Activated CD4-positive, alpha-beta T cell treated with anti-CD3 and anti-CD28 coated beads for 36 hours (primary cell): ENCODE results near the gene TMEM94. TPM values are rescaled to one million over a fixed set of nuclear protein-coding genes. Genes with fewer than 3 reads are reported as not detected.
"Not testable (repeated sequence)": the region's sequence is repeated elsewhere in the genome, so short reads cannot be mapped to it uniquely, and the experiment has no call there.

Experiments used
- ATAC-seq: fragments of 200-7000 bp; cut with Tn5 transposase; one replicate; pipeline ENCODE4 v1.10.0; 2021; ENCODE audit warnings: mild to moderate bottlenecking, moderate library complexity
- CTCF ChIA-PET: fragments of 350-600 bp; sonication (Branson Sonifier 250); formaldehyde crosslinking; loops from one replicate; lab custom pipeline; 2021; ENCODE audit warnings: antibody characterized with exemption; lab: Charles Lee
- POLR2A ChIA-PET: fragments of 350-600 bp; sonication (Branson Sonifier 250); formaldehyde crosslinking; loops from one replicate; lab custom pipeline; 2021; ENCODE audit warnings: antibody characterized with exemption, inconsistent platforms; lab: Charles Lee
- DNase-seq: peaks from one replicate; pipeline ENCODE4 v3.0.0-alpha.2; 2020
- H3K27ac Mint-ChIP-seq: one replicate; pipeline ENCODE4 v1.8.0; 2021; ENCODE audit warnings: mixed read lengths
- H3K27me3 Mint-ChIP-seq: one replicate; pipeline ENCODE4 v1.8.0; 2021; ENCODE audit warnings: mixed read lengths
- H3K36me3 Mint-ChIP-seq: one replicate; pipeline ENCODE4 v1.8.0; 2021; ENCODE audit warnings: low read depth, mixed read lengths
- H3K4me1 Mint-ChIP-seq: one replicate; pipeline ENCODE4 v1.8.0; 2021; ENCODE audit warnings: mixed read lengths
- H3K4me3 Mint-ChIP-seq: one replicate; pipeline ENCODE4 v1.8.0; 2021; ENCODE audit warnings: mild to moderate bottlenecking, moderate library complexity, mixed read lengths
- H3K9me3 Mint-ChIP-seq: one replicate; pipeline ENCODE4 v1.8.0; 2021; ENCODE audit warnings: low read depth, mixed read lengths
- intact Hi-C, 2 experiments: fragments of 100-400 bp; cut with DNase I in 1 of 2; cut with micrococcal nuclease in 1 of 2; formaldehyde crosslinking; loops; one replicate each; pipeline versions ENCODE4 v1.14.2 to v1.15.1; 2022 to 2024; cut with DNase I, micrococcal nuclease
- total RNA-seq, 2 experiments: library from RNA; stranded (reverse); gene quantifications; one replicate each; pipeline ENCODE4 v1.2.3, GENCODE V29; 2021

The TMEM94 gene
- total RNA-seq, 2 experiments from 2014 or later, result 51.4 to 62.5 TPM

DNA sequence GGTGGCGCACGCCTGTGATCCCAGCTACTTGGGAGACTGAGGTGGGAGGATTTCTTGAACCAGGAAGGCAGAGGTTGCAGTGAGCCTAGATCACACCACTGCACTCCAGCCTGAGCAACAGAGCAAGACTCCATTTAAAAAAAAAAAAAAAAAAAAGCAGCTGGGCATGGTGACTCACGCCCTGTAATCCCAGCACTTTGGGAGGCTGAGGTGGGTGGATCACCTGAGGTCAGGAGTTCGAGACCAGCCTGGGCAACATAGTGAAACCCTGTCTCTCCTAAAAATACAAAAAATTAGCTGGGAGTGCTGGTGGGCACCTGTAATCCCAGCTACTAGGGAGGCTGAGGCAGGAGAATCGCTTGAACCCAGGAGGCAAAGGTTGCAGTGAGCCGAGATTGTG lies 10.5 kb upstream of the TMEM94 start:
- H3K27me3 Mint-ChIP-seq, H3K4me3 Mint-ChIP-seq, H3K27ac Mint-ChIP-seq, H3K4me1 Mint-ChIP-seq, H3K36me3 Mint-ChIP-seq, intact Hi-C loops, ATAC-seq, POLR2A ChIA-PET, DNase-seq, H3K9me3 Mint-ChIP-seq: not testable (repeated sequence)
- CTCF ChIA-PET, result interaction anchor here (0.8 kb wide), 1 partner anchor 21 kb away, joined by 3 read pairs; no protein-coding TSS in a partner anchor

DNA sequence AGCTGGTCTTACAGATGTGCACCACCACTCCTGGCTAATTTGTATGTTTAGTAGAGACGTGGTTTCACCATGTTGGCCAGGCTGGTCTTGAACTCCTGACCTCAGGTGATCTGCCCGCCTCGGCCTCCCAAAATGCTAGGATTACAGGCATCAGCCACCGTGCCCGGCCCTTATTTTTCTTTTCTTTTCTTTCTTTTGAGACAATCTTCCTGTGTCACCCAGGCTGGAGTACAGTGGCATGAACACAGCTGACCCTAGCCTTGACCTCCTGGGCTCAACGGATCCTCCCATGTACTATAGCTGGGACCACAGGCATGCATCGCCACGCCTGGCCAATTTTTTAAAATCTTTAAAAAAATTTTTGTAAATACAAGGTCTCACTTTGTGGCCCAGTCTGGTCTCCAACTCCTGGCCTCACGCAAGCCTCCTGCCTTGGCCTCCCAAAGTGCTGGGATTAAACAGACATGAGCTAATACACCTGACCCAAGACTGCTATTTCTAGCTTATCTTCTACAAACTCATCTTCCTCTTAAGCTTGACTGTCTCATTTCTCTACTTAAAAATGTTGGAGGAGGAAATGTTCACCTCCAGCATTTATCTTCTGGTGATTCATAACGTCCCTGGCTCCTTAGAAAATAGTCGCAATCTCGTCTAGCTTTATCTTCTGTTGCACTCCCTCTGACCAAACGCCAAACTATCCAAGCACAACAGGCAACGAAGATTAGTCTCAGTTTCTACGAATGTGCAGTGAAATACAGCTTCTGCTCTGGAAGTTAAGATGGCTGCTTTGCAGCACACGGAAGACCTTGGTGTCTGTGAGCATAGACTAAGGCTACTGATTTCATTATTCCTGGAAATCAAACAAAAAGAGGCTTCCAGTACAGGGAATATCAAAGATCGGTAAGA lies 8.2 kb upstream of the TMEM94 start:
- intact Hi-C loops, result no loop called here
- H3K36me3 Mint-ChIP-seq, result no peaks in the 10 kb centered on the region
- no peak overlapping the region for H3K4me3 Mint-ChIP-seq
- H3K4me1 Mint-ChIP-seq, result no peaks in the 10 kb centered on the region
- ChIA-PET POLR2A (interaction anchor here (1.1 kb wide), 1 partner anchor 8 kb away, joined by 5 read pairs; the partner anchor contains the start of gene TMEM94), CTCF (interaction anchor here (0.6 to 1.5 kb wide), 3 partner anchors 25 to 344 kb away, joined by 3 read pairs; no protein-coding TSS in a partner anchor)
- no peaks in the 10 kb centered on the region for H3K9me3 Mint-ChIP-seq
- H3K27ac Mint-ChIP-seq, result no peak overlapping the region
- ATAC-seq, result no peak
- H3K27me3 Mint-ChIP-seq, result no peaks in the 10 kb centered on the region
- no peak for DNase-seq

DNA sequence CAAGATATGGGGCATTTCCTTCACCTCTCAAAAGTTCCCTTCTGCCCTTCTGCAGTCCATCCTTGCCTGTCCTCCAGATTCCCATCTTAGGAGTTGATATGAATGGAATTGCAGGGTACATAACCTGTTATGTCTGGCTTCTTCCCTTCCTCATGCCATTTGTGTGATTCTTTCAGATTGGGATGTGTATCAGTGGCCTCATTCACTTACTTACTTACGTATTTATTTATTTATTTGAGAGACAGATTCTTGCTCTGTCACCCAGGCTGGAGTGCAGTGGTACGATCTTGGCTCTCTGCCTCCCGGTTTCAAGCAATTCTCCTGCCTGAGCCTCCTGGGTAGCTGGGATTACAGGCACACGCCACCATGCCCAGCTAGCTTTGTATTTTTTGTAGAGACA lies 6.2 kb upstream of the TMEM94 start:
- Mint-ChIP-seq H3K4me1 (no peaks in the 10 kb centered on the region), H3K4me3 (no peak overlapping the region), H3K9me3 (no peaks in the 10 kb centered on the region), H3K27ac (no peak overlapping the region), H3K27me3 (no peaks in the 10 kb centered on the region), H3K36me3 (no peaks in the 10 kb centered on the region)
- ATAC-seq, result no peak
- POLR2A ChIA-PET, result no interaction called here
- DNase-seq, result no peak
- CTCF ChIA-PET, result no interaction called here
- intact Hi-C loops, result no loop called here

DNA sequence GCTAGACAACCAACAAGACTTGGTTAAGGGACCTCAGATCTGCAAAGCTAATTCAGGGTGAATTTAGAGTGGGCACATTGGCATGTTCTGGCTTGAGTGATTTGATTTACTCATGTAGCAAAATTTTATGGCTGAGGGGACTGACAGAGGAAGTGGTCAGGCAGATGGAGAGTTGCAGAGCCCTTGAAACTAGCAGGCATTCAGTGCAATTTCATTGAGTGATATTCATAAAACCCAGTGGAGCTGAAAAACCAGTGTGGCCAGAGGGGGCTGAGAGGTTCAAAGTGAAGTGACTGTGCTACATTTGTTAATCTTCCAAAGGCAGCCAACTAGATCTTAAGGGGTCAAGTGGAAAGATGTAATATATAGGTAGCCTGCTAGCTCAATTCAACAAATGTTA lies 2.2 kb upstream of the TMEM94 start:
- ChIA-PET CTCF (interaction anchor here (0.8 to 1.2 kb wide), 4 partner anchors 11 to 67 kb away, joined by 3 to 5 read pairs (median 3); no protein-coding TSS in a partner anchor), POLR2A (interaction anchor here (0.7 to 1.0 kb wide), 3 partner anchors 26 to 329 kb away, joined by 3 to 4 read pairs (median 4); no protein-coding TSS in a partner anchor)
- Mint-ChIP-seq H3K4me1 (peaks cover 18% of the 10 kb centered on the region), H3K4me3 (no peak overlapping the region), H3K9me3 (no peaks in the 10 kb centered on the region), H3K27me3 (no peaks in the 10 kb centered on the region), H3K27ac (no peak overlapping the region), H3K36me3 (peaks cover 3% of the 10 kb centered on the region)
- DNase-seq (no peak), ATAC-seq (no peak)
- intact Hi-C loops, result no loop called here

DNA sequence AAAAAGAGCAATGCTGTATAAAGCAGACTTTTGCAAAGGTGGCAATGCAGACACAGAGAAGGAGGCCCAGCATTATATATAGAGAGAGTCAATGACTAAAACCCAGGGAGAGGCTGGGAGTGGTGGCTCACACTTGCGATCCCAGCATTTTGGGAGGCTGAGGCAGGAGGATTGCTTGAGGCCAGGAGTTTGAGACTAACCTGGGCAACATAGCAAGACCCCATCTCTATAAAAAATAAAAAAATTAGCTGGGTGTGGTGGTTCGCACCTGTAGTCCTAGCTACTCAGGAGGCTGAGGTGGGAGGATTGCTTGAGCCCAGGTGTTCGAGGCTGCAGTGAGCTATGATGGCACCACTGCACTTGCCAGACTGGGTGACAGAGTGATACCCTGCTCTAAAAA lies 1.8 kb upstream of the TMEM94 start:
- intact Hi-C loops, result loop anchor here in 1 of 2 experiments (5.0 kb wide), 1 partner anchor 302 kb away; the partner anchor contains the start of gene JPT1
- DNase-seq, H3K36me3 Mint-ChIP-seq, H3K27ac Mint-ChIP-seq, H3K9me3 Mint-ChIP-seq, H3K27me3 Mint-ChIP-seq, ATAC-seq, H3K4me3 Mint-ChIP-seq: not testable (repeated sequence)
- CTCF ChIA-PET, result interaction anchor here (0.8 to 1.2 kb wide), 2 partner anchors 12 to 44 kb away, joined by 3 read pairs; no protein-coding TSS in a partner anchor
- peaks cover 19% of the 10 kb centered on the region for H3K4me1 Mint-ChIP-seq
- POLR2A ChIA-PET, result interaction anchor here (0.7 to 1.0 kb wide), 2 partner anchors 322 to 328 kb away, joined by 3 to 4 read pairs; no protein-coding TSS in a partner anchor

DNA sequence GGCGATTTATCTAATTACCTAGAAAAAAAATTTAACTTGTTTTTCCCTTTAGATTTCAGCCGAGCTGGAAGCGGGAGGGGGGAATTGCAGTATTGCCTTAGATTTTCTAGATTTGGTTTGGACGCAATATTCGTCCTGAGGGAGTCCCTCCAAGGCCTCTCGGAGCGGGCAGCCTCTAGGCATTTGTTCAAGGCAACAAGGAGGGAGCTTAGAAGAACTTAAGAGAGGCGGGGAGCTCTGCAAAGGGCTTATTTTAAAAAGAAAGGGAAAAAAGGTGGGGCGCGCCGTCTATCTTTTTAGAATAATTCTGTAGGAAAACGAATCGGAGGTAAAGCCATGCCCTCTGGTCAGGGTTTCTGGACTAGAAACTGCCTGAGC lies 407 bp upstream of the TMEM94 start:
- POLR2A ChIA-PET, result interaction anchor here (0.6 to 1.6 kb wide), 8 partner anchors 8 to 319 kb away, joined by 3 to 6 read pairs (median 4); partner anchors contain the start of genes GGA3 and SLC25A19
- no peak for DNase-seq
- intact Hi-C loops, result loop anchor here in 1 of 2 experiments (1.0 to 5.0 kb wide), 11 partner anchors 60 to 583 kb away; partner anchors contain the start of genes ACOX1, GGA3, JPT1 and LLGL2
- no peaks in the 10 kb centered on the region for H3K27me3 Mint-ChIP-seq
- no peaks in the 10 kb centered on the region for H3K9me3 Mint-ChIP-seq
- H3K36me3 Mint-ChIP-seq, result peaks cover 3% of the 10 kb centered on the region
- peak overlapping the region; percentile 92 for H3K27ac Mint-ChIP-seq
- ATAC-seq, result peak; percentile 16
- H3K4me1 Mint-ChIP-seq, result peaks cover 24% of the 10 kb centered on the region
- CTCF ChIA-PET, result interaction anchor here (0.6 to 2.0 kb wide), 23 partner anchors 9 to 494 kb away, joined by 3 to 7 read pairs (median 3); partner anchors contain the start of genes SLC25A19 and TSEN54
- H3K4me3 Mint-ChIP-seq, result peak overlapping the region; percentile 89

DNA sequence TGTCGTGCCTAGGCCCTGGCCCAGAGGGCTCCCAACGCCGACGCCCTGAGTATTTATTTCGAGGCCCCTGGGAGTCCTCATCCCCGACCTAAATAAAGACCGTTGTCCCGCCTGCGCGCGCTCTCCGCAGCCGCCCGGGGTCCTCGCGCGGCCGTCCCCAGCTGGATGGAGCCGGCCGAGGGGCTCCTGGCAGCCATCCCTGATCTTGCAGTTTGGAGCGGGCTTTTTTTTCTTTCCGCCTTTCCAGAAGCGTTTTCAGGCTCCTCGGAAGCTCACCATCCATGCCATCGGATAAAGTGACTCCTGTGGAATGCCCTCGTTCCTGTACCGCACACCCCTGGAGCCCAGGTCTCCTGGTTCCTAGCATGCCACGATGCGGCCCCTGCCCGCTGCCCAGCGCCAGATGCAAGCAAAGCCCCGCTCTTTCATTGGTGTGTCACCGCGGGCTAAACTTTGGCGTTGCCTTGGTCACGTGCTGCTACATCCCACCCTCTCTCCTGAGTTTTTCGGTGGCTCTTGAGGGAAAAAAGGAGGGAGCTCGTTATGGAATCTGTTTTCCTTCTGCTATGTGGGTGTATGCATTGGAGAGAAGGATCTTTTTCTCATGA lies 716 bp downstream of the TMEM94 start:
- intact Hi-C loops, result loop anchor here in 1 of 2 experiments (5.0 kb wide), 1 partner anchor 305 kb away; the partner anchor contains the start of gene JPT1
- peaks cover 3% of the 10 kb centered on the region for H3K36me3 Mint-ChIP-seq
- CTCF ChIA-PET, result interaction anchor here (0.6 to 2.0 kb wide), 6 partner anchors 17 to 387 kb away, joined by 3 to 7 read pairs (median 4); partner anchors contain the start of gene SLC25A19

DNA sequence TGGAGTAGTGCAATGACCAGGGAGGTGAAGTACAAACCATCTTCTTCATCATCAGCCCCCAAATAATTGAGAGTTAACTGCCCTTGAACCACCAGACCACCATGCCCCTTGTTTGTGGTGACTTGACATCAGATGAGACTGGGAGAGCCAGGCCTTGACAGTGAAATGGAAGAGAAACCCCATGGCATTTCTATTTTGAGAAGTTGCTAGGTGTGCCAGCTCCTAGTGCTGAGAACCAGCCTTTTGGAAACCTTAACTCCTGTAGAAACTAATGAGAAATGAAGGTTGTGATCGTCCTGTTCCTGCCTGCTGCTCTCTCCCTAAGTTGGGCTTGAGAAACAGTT lies 2.8 kb downstream of the TMEM94 start:
- H3K9me3 Mint-ChIP-seq, result no peaks in the 10 kb centered on the region
- POLR2A ChIA-PET, result interaction anchor here (0.5 kb wide), 1 partner anchor 19 kb away, joined by 3 read pairs; no protein-coding TSS in a partner anchor
- peaks cover 3% of the 10 kb centered on the region for H3K36me3 Mint-ChIP-seq
- CTCF ChIA-PET, result interaction anchor here (1.9 kb wide), 1 partner anchor 47 kb away, joined by 5 read pairs; no protein-coding TSS in a partner anchor
- H3K27me3 Mint-ChIP-seq, result no peaks in the 10 kb centered on the region
- DNase-seq, result no peak
- intact Hi-C loops, result loop anchor here in 1 of 2 experiments (5.0 kb wide), 1 partner anchor 307 kb away; the partner anchor contains the start of gene JPT1
- no peak overlapping the region for H3K27ac Mint-ChIP-seq
- H3K4me1 Mint-ChIP-seq, result peaks cover 24% of the 10 kb centered on the region
- ATAC-seq, result no peak
- H3K4me3 Mint-ChIP-seq, result no peak overlapping the region

More for the DNA sequence above, 716 bp downstream of the TMEM94 start:
- Mint-ChIP-seq H3K27ac (peak overlapping the region; percentile 92), H3K4me1 (peaks cover 24% of the 10 kb centered on the region), H3K9me3 (no peaks in the 10 kb centered on the region), H3K4me3 (peak overlapping the region; percentile 89), H3K27me3 (no peaks in the 10 kb centered on the region)
- peak; percentile 30 for DNase-seq
- peak; percentile 11 for ATAC-seq
- POLR2A ChIA-PET, result interaction anchor here (1.6 kb wide), 1 partner anchor 9 kb away, joined by 5 read pairs; no protein-coding TSS in a partner anchor

DNA sequence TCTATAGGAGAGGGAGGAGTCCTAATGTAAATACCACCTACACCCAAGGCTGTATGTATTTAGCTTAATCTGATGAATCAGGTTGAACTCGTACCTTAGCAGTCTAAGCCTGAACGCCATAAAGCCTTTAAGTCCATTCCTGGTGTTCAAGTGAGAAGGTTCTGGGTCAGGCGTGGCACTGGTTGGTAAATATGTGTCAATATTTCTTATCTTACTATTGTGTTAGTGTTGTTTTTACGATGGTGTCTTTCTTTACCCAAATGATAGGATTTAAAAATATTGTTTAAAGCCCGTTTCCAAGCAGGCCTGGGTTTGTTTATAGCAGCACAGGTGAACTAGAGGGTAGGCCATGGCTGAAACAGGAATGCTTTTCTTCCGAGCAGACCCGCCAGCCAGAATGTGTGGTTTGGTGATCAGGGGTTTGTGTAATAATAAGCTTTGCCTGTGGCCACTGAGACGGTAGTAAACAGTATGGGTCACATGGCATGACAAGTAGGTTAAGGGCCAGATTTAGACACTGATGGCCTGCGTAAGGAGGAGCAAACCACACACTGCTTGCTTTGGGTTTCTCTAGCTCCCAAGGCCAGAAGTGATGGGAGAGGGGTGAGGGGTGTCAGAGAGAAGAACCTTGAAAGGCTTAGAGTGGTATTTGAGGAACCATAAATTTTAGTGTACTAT lies 3.3 kb downstream of the TMEM94 start:
- intact Hi-C loops, result loop anchor here (5.0 kb wide), 2 partner anchors 32 to 307 kb away; partner anchors contain the start of gene JPT1 (in 1 of the 2)
- ATAC-seq (no peak), DNase-seq (no peak)
- Mint-ChIP-seq H3K36me3 (peaks cover 3% of the 10 kb centered on the region), H3K9me3 (no peaks in the 10 kb centered on the region), H3K27me3 (no peaks in the 10 kb centered on the region), H3K4me1 (peaks cover 24% of the 10 kb centered on the region), H3K4me3 (no peak overlapping the region), H3K27ac (no peak overlapping the region)
- POLR2A ChIA-PET, result interaction anchor here (0.5 kb wide), 1 partner anchor 19 kb away, joined by 3 read pairs; no protein-coding TSS in a partner anchor
- CTCF ChIA-PET, result interaction anchor here (1.9 kb wide), 1 partner anchor 47 kb away, joined by 5 read pairs; no protein-coding TSS in a partner anchor

DNA sequence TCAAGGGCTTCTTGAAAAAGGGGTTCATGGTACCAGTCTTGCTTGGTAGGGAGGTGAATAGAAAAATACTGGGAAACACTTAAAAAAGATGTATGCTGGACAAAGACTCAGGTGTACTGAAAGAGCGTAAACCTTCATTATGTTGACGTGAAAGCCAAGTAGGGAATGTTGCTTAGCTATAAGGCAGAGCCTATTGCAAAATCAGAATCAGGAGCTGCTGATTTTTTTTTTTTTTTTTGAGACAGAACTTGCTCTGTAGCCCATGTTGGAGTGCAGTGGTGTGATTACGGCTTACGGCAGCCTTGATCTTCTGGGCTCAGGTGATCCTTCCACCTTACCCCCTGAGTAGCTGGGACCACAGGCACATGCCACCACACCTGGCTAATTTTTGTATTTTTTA lies 3.9 kb downstream of the TMEM94 start:
- POLR2A ChIA-PET, result no interaction called here
- Mint-ChIP-seq H3K4me1 (peaks cover 24% of the 10 kb centered on the region), H3K9me3 (no peaks in the 10 kb centered on the region), H3K4me3 (no peak overlapping the region), H3K27ac (no peak overlapping the region), H3K27me3 (no peaks in the 10 kb centered on the region), H3K36me3 (peaks cover 3% of the 10 kb centered on the region)
- CTCF ChIA-PET, result no interaction called here
- intact Hi-C loops, result loop anchor here in 1 of 2 experiments (5.0 kb wide), 1 partner anchor 33 kb away; no protein-coding TSS in a partner anchor
- DNase-seq, result no peak
- no peak for ATAC-seq
